Lung microvascular endothelial cell (primary cell): ENCODE measurements around the gene FAM111A. TPM values are rescaled to one million over a fixed set of nuclear protein-coding genes. Genes with fewer than 3 reads are reported as not detected.

ENCODE experiments used
- DNase-seq, 2 donors: peaks; one replicate each; pipeline versions ENCODE4 v3.0.0 to v3.0.0-alpha.2; 2010; ENCODE audit warnings: low read depth in 2 of 2
- total RNA-seq: library from RNA; depleted of rRNA; stranded (reverse); fragments of >200 nt; gene quantifications from 2 replicates; pipeline ENCODE4 v1.2.1, GENCODE V29; 2014

The FAM111A gene
- total RNA-seq, 1 donor from 2014 or later: 52.6 TPM

- no peak for DNase-seq
These were observed 36.5 kb downstream of the FAM111A start for GRCh38 chr11:59179121-59179520.

- no peak for DNase-seq
These were observed 37.6 kb downstream of the FAM111A start for GRCh38 chr11:59180168-59180776.

GRCh38 chr11:59180907-59181306, 38.3 kb downstream of the FAM111A start:
- no peak for DNase-seq

DNA sequence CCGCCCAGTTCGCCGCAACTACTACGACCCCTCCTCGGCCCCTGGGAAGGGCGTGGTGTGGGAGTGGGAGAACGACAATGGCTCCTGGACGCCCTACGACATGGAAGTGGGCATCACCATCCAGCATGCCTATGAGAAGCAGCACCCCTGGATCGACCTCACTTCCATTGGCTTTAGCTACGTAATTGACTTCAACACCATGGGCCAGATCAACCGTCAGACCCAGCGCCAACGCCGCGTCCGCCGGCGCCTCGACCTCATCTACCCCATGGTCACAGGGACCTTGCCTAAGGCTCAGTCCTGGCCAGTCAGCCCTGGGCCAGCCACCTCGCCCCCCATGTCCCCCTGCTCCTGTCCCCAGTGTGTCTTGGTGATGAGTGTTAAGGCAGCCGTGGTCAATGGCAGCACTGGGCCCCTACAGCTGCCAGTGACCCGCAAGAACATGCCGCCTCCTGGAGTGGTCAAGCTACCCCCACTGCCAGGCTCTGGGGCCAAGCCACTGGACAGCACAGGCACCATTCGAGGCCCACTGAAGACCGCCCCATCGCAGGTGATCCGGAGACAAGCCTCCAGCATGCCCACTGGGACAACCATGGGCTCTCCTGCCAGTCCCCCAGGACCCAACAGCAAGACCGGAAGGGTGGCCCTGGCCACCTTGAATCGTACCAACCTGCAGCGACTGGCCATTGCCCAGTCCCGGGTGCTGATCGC, 39.2 kb downstream of the FAM111A start:
- no peak for DNase-seq

GRCh38 chr11:59182457-59183151, 39.9 kb downstream of the FAM111A start:
- no peak for DNase-seq

DNA sequence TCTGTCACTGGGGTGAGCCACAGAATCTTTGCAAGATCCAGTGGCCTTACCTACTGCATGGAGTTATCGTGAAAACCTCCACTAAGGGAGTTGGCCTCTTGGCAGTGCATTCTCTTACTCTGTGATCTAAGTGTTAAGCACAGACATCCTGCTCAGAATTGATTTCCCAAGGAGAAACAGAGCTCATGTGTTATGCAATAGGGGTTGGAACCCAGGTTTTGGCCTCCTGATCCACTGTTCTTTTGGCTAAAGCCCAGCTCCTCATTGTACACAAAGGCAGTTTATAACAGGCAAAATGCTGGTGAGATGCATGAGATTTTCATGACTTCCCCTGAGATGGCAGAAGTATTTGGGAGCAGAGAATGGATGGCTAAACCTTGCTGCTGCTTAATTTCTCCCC, 41.1 kb downstream of the FAM111A start:
- DNase-seq: no peak

- DNase-seq: peak in 1 of 2 donors; percentile 35
These were observed 42.2 kb downstream of the FAM111A start for GRCh38 chr11:59184691-59185339.

- no peak for DNase-seq
These were observed 42.8 kb downstream of the FAM111A start for GRCh38 chr11:59185386-59185945.

DNA sequence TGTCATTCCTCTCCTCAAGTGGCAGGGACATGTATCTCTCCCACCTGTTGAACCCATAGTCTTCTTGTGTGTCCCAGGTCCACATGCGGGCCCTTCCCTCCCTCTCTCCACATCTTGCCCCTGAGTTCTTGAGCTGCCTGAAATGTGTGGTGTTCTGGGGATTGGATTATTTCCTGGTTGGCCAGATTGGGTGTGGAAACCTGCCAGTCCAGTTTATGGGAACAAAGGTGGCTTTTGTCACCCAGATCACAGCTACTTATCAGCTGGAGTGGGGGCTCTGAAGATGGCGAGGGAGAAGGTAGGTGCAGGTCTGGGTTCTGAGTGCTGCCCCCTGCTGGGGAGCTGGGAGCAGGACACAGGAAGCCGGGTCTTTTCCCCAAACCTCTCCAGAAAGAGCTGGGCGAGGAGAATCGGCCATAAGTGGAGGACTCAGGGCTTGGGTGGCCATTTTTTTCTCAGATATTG, 43.5 kb downstream of the FAM111A start:
- DNase-seq: no peak

DNA sequence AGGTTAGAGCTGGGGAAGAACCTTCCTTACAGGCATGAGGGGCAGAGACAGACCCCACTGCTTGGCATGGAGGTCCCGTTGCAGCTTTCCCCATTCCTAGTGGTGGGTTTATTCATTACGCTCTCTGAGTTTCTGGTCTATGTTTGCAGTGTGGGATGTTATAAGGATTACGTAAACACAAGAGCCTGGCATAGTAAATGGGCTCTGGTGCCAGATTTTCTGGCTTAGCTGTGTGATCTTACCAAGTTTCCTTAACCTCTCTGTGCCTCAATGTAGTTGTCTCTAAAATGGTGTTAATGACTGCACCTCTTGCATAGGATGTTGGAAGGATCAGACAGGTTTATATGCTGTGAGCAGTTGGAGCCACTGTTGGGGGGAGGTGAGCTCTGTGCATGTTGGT, 44.4 kb downstream of the FAM111A start:
- DNase-seq: no peak

DNA sequence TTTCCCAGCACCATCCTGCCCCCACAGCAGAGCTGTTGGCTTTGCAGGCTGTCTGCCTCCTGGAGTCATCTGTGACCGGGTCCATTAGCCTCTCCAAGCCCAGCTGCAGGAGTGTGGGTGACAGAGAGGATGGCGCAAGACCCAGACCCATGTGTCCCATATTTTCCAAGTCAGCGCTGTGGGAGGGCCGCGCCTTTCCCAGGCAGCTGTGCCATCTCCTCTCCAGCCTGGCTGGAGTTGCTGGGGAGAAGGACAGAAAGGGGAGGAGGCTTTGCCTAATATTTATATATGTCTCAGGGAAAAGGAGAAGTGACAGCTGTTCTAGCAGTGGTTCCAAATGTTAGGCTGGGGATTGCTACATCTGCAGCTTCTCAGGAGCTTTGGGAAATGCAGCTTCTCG, 44.9 kb downstream of the FAM111A start:
- DNase-seq: no peak

- DNase-seq: no peak
These were observed 46.3 kb downstream of the FAM111A start for GRCh38 chr11:59188954-59189353.

- DNase-seq: peak; percentile 16 to 45
These were observed 47.3 kb downstream of the FAM111A start for GRCh38 chr11:59189986-59190385.

DNA sequence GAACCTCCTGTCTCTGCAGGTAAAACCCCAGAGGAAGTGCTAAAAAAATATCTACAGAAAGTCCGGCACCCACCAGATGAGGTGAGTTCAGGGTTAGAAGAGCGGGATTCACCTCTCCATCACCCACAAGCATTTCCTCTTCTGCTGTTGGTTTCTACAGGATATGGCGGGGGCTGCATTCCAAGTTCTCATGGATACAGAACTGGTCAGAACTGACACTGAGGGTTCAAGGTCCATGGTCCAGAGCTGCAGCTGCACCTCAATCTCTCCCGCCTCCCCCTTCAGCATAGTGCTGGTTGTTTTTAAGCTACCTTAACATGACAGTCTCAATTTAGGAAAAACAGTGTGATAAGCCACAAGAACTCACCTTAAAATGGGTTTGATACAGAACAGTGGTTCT, 48.4 kb downstream of the FAM111A start:
- no peak for DNase-seq

- no peak for DNase-seq
These were observed 49.2 kb downstream of the FAM111A start for GRCh38 chr11:59191890-59192289.

- DNase-seq: no peak
These were observed 49.9 kb downstream of the FAM111A start for GRCh38 chr11:59192446-59193020.

DNA sequence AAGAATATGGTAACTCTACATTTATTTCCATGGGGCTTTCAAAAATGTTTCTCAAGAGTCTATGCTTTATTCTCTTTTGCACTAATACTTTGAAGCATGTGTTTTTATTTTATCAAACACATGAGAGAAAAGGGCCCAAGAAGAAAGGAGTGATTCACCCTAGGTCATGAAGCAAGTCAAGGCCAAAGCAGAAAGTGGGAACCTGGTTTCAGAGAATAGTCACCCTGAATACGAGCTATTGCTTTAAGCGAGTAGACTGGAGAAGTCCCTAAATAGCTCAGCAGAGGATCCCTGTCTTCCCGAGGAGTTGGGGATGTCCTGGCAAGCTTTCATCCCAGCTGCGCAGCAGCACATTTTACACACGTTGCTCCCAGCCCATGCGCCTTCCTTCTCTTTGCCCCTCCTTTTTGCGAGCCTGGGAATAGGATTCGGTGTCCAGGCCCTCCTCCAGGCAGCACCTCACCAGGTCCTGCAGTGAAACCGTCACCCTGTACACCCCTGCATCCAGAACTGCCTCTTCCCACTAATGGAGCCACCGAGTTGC, 51.0 kb downstream of the FAM111A start:
- DNase-seq: no peak

GRCh38 chr11:59195586-59195985, 52.9 kb downstream of the FAM111A start:
- DNase-seq: peak in 1 of 2 donors; percentile 72

DNA sequence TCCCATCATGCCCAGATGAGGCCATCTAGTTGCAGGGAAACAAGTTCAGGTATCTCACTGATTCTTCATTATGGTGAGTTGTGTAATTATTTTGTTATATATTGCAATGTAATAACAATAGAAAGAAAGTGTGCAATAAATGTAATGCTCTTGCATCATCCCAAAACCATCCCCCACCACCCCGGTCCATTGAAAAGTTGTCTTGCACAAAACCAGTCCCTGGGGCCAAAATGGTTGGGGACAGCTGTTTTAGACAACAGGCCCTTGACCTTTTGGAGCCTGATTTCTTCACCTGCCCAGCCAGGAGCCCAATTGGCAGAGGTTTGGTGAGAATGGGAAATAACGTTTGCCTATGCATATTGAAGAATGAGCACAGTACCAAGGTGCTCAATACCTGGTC, 54.1 kb downstream of the FAM111A start:
- DNase-seq: no peak

- DNase-seq: peak in 1 of 2 donors; percentile 34
These were observed 55.3 kb downstream of the FAM111A start for GRCh38 chr11:59197991-59198390.

GRCh38 chr11:59198726-59199125, 56.1 kb downstream of the FAM111A start:
- DNase-seq: no peak
